GM18498 (cell line): Measurements from ENCODE around the gene NHLRC4.
A peak's percentile ranks its signal among the peaks of the same experiment; 100 is the strongest.

Experiments
- ATAC-seq: cut with Tn5 transposase; IDR thresholded peaks from one replicate; pipeline ENCODE4 v1.9.1; 2021; ENCODE audit warnings: mild to moderate bottlenecking, moderate library complexity; ENCODE audit not compliant: unreplicated experiment

Gene NHLRC4, protein sequence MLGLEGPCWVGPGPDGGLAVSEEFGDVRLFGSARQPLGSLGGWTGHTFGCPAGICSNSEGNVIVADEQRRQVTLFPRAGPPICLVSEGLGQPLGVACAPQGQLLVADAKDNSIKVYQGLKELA

DNA sequence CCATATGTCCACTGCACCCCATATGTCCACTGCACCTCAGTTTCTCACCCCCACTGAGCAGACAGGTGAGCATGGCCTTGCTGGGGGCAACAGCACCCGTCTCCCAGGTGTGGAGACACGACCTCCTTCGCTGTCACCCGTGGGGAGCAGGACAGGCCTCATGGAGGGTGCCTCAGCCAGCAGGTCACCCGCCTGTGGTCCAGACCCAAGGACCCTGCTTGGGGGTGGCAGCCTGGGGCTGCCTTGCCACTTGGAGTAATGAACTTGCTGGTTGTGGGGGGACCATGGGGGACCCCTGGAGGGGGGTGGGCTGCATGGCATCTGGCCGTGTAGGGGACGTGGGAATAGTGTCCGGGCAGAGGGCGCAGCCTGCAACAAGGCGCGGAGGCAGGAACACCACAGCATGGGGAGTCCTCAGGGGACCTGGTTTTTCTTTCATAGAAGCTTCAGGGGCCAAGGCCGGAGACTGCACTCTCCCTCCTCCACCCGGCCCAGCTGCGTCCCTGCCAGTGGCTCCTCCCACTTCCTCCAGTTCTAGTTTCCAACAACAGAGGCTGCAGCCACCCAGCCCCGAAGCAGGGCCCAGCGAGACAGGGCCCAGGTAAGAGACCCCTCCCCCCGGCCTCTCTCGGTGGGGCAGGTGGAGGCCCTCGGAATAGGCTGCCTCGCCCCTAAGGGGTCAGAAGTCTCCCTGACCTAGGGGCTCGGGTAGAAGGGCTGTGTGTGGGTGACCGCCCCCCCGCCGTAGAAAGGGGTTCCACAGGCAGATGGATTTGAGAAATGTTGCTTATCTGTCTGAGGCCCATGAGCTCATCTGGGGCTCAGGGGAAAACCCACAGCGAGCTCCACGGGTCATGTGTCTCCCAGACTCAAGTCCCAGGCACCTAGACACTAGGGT, at the start of gene NHLRC4:
Gene NHLRC4 (plus strand): TSS at position 531 of the 898 bp plus-strand sequence. CDS start 1,043 bp downstream, outside the sequence.
- peak; percentile 44 for ATAC-seq

DNA sequence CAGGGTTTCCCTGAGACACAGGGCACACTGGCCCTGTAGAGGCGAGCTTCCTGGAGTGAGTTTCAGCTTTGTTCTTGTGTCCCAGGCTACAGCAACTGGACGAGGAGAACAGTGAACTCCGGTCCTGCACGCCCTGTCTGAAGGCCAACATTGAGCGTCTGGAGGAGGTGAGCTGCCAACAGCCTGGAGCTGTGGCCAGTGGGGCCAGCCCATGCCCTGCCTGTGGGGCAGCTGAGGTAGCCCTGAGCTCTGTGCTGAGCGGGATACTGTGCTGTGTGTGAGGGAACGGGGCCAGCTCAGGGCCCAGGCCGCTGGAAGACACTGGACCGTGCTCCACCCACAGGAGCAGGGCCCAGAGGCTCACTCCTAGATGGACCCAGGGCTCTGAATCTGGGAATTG, 47.9 kb upstream of the NHLRC4 start:
- no peak for ATAC-seq

DNA sequence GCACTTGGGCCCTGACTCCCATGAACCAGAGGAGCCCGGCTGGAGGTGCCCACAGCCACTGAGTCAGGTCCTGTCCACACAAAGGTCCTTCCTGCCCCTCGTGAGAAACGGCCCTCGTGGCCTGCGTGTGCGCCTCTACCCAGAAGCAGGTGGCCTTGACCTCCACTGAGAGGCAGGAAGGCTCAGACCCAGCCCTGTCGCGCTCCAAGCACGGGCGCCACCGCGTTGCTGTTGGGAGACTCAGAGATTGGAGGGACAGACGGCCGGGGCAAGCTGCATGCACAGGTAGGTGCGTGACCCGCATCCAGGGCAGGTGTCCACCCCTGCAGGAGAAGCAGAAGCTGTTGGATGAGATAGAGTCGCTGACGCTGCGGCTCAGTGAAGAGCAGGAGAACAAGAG, 47.4 kb upstream of the NHLRC4 start:
- no peak for ATAC-seq

DNA sequence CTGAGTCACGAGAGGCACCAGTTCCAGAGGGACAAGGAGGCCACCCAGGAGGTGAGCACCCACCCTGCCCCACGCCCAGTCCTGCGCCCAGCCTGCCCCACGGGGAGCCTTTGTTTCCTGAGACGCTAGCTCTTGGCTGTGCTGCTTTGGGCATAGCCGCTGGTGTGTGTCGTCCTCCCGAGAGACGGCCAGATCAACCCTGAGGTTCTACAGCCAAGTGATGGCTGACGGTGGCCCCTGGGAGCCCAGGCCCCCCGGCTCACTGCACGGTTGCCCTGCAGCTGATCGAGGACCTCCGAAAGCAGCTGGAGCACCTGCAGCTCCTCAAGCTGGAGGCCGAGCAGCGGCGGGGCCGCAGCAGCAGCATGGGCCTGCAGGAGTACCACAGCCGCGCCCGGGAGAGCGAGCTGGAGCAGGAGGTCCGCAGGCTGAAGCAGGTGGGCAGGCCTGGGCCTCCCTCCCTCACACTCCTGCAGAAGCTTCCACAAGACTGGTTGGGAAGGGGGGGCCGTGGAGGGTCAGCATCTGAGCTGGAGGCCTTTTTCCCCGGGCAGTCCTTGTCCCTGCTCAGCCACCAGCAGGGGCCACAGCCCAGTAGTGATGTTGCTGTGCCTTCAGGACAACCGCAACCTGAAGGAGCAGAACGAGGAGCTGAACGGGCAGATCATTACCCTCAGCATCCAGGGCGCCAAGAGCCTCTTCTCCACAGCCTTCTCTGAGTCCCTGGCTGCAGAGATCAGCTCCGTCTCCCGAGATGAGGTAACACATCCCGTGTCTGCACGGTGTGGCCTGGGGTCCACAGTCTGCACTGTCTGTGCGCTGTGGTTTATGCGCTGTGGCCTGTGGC, 46.7 kb upstream of the NHLRC4 start:
- no peak for ATAC-seq

DNA sequence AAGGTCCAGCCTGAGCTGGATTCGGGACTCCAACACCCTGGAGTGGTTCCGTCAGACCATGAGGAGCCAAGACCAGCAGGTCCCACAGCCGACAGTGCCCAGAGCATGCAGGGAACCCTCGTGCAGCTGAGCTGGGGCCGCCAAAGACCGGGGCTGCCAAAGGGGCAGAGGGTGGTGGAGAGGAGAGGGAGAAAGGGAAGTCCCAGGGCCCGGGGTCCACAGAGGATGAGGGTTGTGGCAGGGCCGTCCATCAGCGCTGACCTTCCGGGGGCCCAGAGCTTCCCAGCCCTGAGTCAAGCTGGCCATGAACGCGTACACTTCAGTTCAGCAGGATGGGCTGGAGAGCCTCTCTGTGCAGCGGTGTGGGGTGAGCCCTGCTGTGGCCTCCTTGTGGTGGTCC, 46.0 kb upstream of the NHLRC4 start:
- no peak for ATAC-seq

DNA sequence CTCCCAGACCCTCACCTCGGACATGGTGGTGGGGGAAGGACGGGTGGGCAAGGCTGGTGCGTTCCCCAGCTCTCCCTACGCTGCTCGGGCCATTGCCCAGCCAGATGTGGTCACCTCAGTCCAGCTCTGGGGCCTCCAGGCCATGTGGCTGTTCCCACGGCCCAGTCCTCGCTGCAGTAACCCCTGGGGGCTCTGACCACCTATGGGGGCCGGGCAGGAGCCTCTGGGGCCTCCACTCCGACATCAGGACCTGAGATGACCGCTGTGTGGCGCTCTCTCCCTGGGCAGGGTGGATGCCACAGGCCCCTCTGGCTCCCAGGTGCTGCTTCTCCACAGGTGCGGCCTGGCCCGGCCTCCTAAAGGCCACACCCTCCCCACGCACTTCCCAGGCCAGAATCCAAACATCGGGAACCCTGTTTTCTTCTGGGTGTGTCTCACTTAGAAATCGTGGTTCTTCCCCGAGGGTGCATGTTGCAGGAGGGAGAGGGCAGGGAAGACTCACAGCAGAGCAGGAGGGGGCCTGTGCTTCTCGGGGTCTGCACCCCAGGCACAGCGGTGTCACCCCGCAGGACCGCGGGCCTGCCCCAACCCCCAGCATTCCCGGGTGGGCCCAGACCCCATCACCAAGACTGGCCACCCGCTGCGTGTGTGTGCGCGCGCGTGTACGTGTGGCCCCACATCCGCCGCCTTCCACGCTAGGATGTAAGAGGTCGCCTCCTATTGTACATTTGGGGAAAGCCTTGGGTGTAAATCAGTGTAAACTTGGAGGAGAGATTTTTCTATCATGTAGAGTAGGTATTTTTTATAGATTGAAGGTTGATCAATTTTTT, 45.2 kb upstream of the NHLRC4 start:
- ATAC-seq: no peak

DNA sequence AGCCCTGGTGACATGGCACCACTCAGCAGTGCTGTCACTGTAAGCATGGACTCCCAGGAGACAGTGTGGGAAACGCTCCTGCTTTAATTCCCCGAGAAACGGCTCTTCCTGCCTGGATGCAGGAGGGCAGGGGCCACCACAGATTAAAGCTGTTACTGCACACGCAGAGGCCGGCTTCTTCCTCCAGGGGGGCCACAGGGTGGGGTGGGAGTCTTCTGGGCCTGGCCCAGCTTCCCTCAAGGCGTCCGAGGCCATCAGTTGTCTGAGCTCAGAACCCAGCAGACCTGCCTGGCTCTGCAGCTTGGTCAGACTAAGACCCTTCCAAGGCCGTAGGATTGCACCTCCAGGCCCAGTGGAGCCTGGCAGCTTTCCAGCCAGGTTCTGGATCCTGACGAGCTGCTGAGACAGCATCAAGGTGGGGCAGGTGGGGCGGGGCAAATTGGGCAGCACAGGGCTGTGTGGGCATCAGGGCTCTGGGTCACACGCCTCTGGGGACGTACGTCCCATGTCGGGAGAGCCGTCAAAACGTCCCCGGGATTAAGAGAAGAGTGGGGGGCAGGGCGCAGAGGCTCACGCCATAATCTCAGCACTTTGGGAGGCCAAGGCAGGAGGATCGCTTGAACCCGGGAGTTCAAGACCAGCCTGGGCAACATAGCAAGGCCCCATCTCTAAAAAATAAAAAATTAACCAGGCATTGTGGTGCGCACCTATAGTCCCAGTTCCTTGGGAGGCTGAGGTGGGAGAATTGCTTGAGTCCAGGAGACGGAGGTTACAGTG, 44.3 kb upstream of the NHLRC4 start:
- no peak for ATAC-seq

DNA sequence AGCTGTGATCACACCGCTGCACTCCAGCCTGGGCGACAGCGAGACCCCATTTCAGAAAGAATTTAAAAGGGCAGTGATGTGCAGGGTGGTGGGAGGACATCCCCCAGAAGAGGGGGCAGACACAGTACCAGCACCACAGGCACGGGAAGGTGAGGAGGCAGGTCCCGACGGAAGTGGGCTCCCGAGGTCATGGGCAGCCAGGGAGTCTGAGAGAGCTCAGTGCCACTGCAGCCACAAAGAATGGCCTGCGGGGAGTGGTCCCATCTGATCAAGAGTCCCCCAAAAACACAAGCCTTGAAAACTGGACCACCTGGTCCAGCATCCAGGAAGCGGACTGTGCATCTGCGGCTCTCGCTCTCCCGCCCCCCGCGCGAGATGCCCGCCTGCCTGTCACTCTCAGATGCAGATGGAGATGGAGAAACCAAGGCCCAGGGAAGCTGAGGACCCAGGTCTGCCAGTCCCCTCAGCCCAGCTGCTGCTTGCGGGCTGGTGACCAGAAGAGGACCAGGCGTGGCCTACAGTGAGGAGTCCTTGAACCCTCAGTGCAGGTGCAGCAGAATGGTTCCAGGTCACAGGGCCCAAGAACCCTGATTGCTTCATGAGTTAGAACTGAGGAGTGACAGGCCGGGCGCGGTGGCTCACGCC, 43.6 kb upstream of the NHLRC4 start:
- no peak for ATAC-seq

DNA sequence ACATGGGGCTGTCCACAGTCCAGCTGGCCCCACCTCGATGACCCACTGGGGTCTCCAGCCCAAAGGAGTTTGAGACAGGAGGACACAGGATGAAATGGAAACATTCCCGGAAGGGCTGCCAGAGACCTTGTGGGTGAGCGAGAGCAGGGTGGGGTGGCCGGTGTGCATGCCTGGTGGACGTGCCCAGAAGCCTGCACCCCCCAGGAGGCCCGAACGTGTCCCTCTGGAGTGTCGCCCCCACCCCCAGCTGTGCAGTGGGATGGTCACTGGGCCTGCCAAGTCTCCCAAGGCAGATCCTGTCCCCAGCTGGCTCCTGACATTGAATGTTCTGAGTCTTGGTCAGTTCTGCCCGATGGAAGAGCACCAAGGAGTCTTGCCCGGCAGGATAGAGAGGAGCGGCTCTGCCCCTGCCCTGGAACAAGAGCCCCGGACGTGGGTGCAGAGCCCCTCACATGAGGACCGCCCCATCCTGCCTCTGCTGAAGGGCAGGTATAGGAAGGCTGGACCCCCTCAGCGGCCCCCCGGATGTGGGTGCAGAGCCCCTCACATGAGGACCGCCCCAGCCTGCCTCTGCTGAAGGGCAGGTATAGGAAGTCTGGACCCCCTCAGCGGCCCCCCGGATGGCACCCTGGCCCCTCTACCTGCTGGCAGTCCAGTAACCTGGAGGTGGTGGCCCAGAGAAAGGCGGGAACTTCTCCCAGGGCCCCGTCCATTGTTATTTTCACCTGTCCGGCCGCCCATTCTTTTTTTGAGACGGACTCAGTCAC, 42.3 kb upstream of the NHLRC4 start:
- ATAC-seq: no peak

DNA sequence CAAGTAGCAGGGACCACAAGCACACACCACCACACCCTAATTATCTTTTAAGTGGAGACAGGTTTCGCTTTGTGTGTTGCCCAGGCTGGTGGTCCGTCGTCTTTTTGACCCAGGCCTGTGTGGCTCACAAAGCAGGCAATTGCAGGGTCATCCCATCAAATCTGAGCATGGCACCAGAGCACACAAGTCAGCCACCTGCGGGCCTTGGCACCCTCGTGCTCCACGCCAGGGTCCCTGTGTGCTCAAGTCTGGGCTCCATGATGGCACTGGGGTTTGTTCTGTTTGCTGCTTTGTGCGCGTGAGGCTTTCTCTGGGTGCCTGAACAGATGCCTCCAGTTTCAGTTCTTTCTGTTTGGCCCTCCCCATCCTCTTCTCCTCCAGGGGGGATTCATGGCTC, 41.7 kb upstream of the NHLRC4 start:
- ATAC-seq: no peak

DNA sequence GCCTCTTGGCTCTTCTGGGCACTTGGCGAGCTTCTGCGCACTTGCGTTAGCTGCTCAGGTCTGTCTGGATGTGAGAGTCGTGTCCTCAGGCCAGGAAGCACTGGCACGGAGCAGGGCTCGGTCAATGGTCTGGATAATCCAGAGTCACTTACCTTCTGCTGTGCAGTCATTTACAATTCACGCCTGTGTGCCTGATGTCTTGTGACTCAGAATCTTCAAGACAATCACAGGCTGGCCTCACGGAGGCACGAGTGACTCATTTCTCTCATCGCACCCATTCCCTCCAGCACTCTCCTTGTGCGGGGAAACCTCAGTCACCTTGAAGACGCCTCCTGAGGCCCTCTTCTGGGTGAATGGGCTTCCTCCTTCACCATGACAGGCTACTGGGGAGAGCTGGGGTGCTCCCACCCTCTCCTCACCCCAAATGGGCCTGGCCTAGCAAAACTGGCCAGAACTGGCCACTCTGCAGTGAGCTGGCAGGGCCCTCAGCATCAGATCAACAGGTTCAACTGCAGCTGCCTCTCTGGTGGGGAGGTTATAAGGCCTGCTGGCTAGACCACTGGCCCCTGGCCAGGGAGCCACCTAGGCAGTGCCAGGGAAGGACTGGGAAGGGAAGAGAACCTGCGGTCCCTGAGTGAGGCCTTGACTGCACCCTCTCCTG, 41.2 kb upstream of the NHLRC4 start:
- no peak for ATAC-seq

DNA sequence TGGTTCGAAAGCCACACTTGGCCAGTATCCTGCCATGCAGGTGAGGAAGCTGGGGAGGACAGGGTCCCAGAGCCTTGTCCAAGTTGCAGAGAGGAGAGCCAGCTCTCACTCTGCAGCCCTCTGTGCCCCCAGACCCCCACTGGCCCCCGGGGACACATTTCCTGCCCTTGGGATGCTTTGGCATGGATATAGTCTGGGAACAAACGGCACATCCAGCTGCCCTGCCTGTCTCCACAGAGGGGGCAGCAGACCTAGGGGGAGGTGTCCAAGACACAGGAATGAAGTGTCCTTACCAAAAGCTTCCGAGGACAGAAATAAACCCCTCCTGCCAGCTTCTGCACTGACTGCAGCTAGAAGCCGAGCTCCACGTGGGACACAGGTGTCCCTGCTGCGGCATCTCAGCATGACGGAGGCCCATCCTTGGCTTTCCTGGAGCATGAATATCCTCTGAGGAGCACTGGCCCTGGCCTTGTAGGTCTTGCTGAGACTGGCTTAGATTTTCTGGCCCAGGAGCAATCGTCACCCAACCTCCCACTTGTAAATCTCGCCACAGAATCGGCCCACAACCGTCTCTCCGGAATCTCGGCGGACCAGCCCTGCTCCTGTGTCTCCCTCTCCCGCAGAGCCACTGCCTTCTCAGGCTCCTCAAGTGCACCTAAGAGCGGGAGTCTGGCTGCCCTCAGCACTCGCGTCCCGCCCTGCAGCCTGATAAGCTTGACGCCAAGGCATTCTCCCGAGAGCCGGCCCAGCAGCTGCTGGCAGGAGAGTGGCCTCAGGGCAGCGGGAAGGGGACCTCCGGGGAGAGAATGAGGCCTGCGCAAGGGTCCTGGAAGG, 40.4 kb upstream of the NHLRC4 start:
- no peak for ATAC-seq

DNA sequence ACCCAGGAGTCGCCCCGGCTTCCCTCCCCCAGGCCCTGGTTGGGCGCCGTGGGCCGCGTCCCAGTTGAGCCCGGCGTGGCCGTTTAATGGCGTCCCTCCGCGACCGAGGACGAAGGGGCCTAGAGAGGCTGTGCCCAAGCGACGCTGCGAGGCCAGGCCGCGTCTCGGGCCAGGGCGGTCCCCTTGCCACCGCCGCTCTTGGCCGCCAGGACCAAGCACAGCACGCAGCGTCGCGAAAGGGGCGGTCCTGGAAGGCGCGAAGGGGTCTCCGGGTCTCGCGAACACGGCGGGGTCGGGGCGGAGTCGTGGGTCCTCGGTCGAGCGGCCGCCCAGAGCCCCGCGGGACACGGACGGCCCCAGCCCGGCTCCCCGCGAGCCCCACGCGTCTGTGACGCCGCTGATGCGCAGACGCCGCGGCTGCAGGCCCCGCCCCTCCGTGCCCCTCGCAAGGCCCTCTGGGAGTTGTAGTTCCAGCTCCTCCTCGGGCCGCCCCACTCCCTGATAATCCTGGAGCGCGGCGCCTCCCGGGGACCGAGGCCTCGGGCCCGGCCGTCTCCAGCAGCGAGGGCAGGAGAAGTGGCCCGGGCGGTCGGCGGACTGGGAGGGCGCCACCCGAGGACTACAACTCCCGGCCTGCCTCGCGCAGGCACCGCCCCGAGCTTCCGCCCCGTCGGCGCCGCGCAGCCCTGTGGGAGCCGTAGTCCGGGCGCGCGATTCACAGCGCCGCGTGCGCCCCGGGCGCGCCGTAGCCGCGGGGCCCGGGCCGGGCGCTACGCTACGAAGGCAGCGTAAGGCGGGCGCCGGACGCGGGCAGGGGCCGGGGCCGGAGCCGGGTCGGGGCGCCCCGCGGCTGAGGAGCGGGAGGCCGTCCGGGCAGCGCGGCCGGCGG, 39.5 kb upstream of the NHLRC4 start, which contains the start of gene CAPN15:
Gene CAPN15 (plus strand): TSS at position 698 of the 889 bp plus-strand sequence. CDS start 19,127 bp downstream, outside the sequence.
- ATAC-seq: peak; percentile 71

DNA sequence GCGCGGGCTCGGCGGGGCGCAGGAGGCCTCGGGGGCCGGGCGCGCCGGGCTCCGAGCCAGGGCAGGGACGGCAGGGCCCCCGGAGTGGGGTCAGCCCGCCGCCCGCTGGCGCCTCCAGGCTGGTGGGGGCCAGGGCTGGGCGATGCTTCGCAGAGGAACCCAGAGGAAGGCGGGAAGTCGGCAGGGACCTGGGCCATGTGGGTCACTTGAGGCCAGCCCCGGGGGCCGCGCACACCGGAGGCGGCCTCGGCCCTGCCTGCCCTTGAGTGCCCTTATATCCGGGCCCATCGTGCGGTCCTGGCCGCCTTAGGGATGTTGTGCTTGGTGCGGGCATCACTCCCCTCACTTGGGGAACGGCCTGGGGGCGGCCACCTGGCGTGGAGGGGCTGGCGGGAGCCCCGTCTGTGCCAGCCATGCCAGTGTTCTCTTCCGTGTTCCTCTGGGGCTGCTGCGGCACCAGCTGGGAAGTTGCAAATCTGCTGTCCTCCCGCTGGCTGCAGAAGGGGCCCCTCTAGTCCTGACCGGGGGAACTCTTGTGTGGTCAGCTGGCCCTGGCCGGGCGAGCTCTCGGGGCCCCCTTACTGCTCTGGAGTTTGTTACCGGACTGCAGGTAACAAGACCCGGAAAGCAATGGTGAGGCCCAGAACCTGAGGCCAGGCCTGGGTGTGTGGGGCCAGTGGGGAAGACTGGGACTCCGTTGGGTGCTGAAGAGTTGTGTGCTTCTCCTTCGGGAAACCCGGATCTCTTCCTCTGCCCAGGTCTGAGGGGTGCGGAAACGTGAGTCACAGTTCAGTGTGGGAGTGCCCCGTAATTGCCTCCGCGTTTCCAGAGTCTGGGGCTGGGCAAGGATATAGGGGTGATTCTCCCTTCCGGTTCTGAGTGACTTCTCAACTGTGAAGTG, 38.4 kb upstream of the NHLRC4 start:
- peak; percentile 4 for ATAC-seq

DNA sequence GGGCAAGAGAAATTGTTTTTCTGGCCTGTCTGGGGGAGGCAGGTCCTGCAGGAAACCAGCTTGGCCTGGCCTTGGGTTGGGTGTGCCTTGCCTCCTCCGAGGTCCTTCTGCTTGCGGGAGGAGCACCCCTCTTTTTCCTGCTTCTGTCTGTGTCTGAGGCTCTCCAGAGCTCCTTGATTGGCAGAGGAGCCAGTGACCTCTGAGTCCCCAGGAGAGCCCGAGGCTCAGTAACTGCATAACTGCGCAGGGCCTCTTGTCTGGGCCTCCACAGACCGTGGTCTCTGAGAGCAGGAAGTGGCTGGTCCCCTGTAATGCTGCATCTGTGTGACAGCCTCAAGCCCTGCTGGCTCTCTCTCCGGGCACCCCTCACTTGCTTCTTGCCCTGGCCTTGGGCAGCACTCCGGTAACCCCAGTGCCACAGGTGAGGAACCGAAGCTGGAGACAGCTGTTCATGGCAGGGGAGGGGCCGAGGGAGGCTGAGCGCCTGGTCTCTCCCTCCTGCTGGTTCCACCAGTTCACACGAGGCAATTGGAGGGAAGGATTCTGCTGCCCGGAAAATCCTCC, 37.7 kb upstream of the NHLRC4 start:
- ATAC-seq: no peak
